Inferior parietal cortex (tissue), 1 donor: ENCODE results near the gene UBAP1.
"Not testable (repeated sequence)": the region's sequence is repeated elsewhere in the genome, so short reads cannot be mapped to it uniquely, and the experiment has no call there.

ENCODE experiments used
- DNase-seq: peaks from one replicate; pipeline ENCODE4 v3.0.0-alpha.2; 2016; ENCODE audit errors: extremely low spot score

The UBAP1 gene

GRCh38 chr9:34178436-34179212 lies at the start of gene UBAP1:
Gene UBAP1, plus strand, starts transcription at chr9:34179043. Its CDS starts 41,872 bp downstream, at chr9:34220915.
- peak; percentile 97 for DNase-seq

GRCh38 chr9:34131571-34131970 lies 47.3 kb upstream of the UBAP1 start:
- DNase-seq, result no peak

GRCh38 chr9:34133436-34133949 lies 45.4 kb upstream of the UBAP1 start:
- DNase-seq, result no peak

- DNase-seq, result no peak
Observed at GRCh38 chr9:34134521-34134920, 44.3 kb upstream of the UBAP1 start.

- DNase-seq, result not testable (repeated sequence)
Observed at GRCh38 chr9:34138644-34139043, 40.2 kb upstream of the UBAP1 start.

GRCh38 chr9:34139477-34140146 lies 39.2 kb upstream of the UBAP1 start:
- DNase-seq, result no peak

- DNase-seq, result no peak
Observed at GRCh38 chr9:34140853-34141252, 38.0 kb upstream of the UBAP1 start.

GRCh38 chr9:34143116-34143515 lies 35.7 kb upstream of the UBAP1 start:
- DNase-seq, result no peak

- DNase-seq, result no peak
Observed at GRCh38 chr9:34145165-34145564, 33.7 kb upstream of the UBAP1 start.

GRCh38 chr9:34151398-34151797 lies 27.4 kb upstream of the UBAP1 start:
- no peak for DNase-seq

- no peak for DNase-seq
Observed at GRCh38 chr9:34154057-34154456, 24.8 kb upstream of the UBAP1 start.

GRCh38 chr9:34157318-34157717 lies 21.5 kb upstream of the UBAP1 start:
- no peak for DNase-seq

GRCh38 chr9:34157898-34158297 lies 20.9 kb upstream of the UBAP1 start:
- no peak for DNase-seq

- DNase-seq, result no peak
Observed at GRCh38 chr9:34158362-34158869, 20.4 kb upstream of the UBAP1 start.

- no peak for DNase-seq
Observed at GRCh38 chr9:34163434-34163833, 15.4 kb upstream of the UBAP1 start.

GRCh38 chr9:34169125-34169524 lies 9.7 kb upstream of the UBAP1 start:
- no peak for DNase-seq

GRCh38 chr9:34170237-34170991 lies 8.4 kb upstream of the UBAP1 start:
- peak; percentile 27 for DNase-seq

GRCh38 chr9:34171753-34172535 lies 6.9 kb upstream of the UBAP1 start:
- DNase-seq, result no peak

GRCh38 chr9:34176089-34176488 lies 2.8 kb upstream of the UBAP1 start:
- DNase-seq, result no peak

- no peak for DNase-seq
Observed at GRCh38 chr9:34177593-34178435, 1.0 kb upstream of the UBAP1 start.
